Prostate gland (tissue), 2 donors: Measurements from ENCODE around the gene TXNL4B. TPM values are rescaled to one million over a fixed set of nuclear protein-coding genes. Genes with fewer than 3 reads are reported as not detected.

ENCODE experiments used
- DNase-seq: peaks from one replicate; pipeline ENCODE4 v3.0.0-alpha.2; 2019; ENCODE audit warnings: low spot score
- H3K27ac ChIP-seq, 2 donors: fragments of 200-600 bp; sonication (generic); 2 replicates each; pipeline ENCODE4 v1.5.1; 2017 to 2019
- H3K27me3 ChIP-seq: fragments of 200-600 bp; sonication (generic); replicated peaks from 2 replicates; pipeline ENCODE4 v1.5.1; 2019; ENCODE audit not compliant: insufficient read depth
- H3K36me3 ChIP-seq, 2 donors: fragments of 200-600 bp; sonication (generic); 1 replicate in 1 of 2; 2 replicates in 1 of 2; pipeline versions ENCODE4 v1.5.1 to v1.8.1; 2017 to 2019
- H3K4me1 ChIP-seq: fragments of 200-600 bp; sonication (generic); replicated peaks from 2 replicates; pipeline ENCODE4 v1.5.1; 2019
- H3K4me3 ChIP-seq, 2 donors: fragments of 200-600 bp; sonication (generic); 2 replicates each; pipeline ENCODE4 v1.5.1; 2017 to 2019
- H3K9me3 ChIP-seq: fragments of 200-600 bp; sonication (generic); 2 replicates; pipeline ENCODE4 v1.5.1; 2017
- CTCF ChIP-seq, 4 experiments: fragments of 200-600 bp in 2 of 4; fragments of 450-650 bp in 2 of 4; sonication (generic) in 2 of 4; IDR thresholded peaks; 1 replicate in 3 of 4; 2 replicates in 1 of 4; pipeline ENCODE4 v1.5.1; 2016 to 2019; ENCODE audit warnings: antibody characterized with exemption in 4 of 4, mild to moderate bottlenecking in 2 of 4, moderate library complexity in 2 of 4
- POLR2A ChIP-seq: fragments of 450-650 bp; IDR thresholded peaks from one replicate; pipeline ENCODE4 v1.6.1; 2016; ENCODE audit warnings: antibody characterized with exemption, mild to moderate bottlenecking
- POLR2AphosphoS5 ChIP-seq: sonication (generic); formaldehyde crosslinking; IDR thresholded peaks from one replicate; pipeline ENCODE4 v1.6.1; 2017; ENCODE audit warnings: antibody characterized with exemption
- WGBS: methylation state at CpG from one replicate; pipeline ENCODE4 v1.1.5; 2018; 5-methylcytosine and 5-hydroxymethylcytosine counted together
- intact Hi-C: fragments of 100-400 bp; cut with DNase I; formaldehyde crosslinking; loops from one replicate; pipeline ENCODE4 v1.14.2; 2022
- total RNA-seq, 2 donors: library from RNA; depleted of rRNA; stranded (reverse); fragments of >200 nt; gene quantifications; one replicate each; pipeline ENCODE4 v1.1.0, GENCODE V29; 2016

Gene TXNL4B
- 10 to 100 TPM; 14.1 to 36.2 TPM for total RNA-seq

- no peaks in the 10 kb centered on the region for H3K27me3 ChIP-seq
- intact Hi-C loops: loop anchor here (2.0 to 10.0 kb wide), 2 partner anchors 85 to 289 kb away; partner anchors contain the start of genes AP1G1 and DHODH
- TF ChIP-seq CTCF (IDR thresholded peaks at IDR 0.05): peak in 1 of 4 experiments; percentile 30
- TF ChIP-seq POLR2A: peak; percentile 81
- TF ChIP-seq POLR2AphosphoS5: peak; percentile 98
- peak within 1 kb of the TSS; percentile 83 for H3K27ac ChIP-seq
- peaks cover 8% of the 10 kb centered on the region for H3K4me1 ChIP-seq
- no peaks in the 10 kb centered on the region for H3K9me3 ChIP-seq
- H3K4me3 ChIP-seq: peak within 1 kb of the TSS; percentile 76 to 78
- peak; percentile 97 for DNase-seq
- H3K36me3 ChIP-seq: no peaks in the 10 kb centered on the region
- under 1% methylated on average over 40 of the region's 43 CpGs for WGBS
Observed at GRCh38 chr16:72093448-72094265, at the start of gene TXNL4B, which contains the start of gene DHX38. TSS of gene TXNL4B (minus strand) at chr16:72093620. CDS start at chr16:72090749, 2,871 bp downstream. TSS of gene DHX38 (plus strand) at chr16:72093847. CDS start at chr16:72096158, 2,311 bp downstream.

- 69% methylated on average over 1 of the region's 1 CpG for WGBS
- H3K36me3 ChIP-seq: no peaks in the 10 kb centered on the region
- intact Hi-C loops: no loop called here
Observed at GRCh38 chr16:72142476-72142875, 49.1 kb upstream of the TXNL4B start.

GRCh38 chr16:72139908-72140307, 46.5 kb upstream of the TXNL4B start:
- Histone ChIP-seq H3K4me1 (no peaks in the 10 kb centered on the region), H3K27me3 (no peaks in the 10 kb centered on the region), H3K4me3 (no peak overlapping the region), H3K27ac (no peak overlapping the region), H3K36me3 (no peaks in the 10 kb centered on the region), H3K9me3 (no peaks in the 10 kb centered on the region)
- 92% methylated on average over 2 of the region's 2 CpGs for WGBS
- no peak for DNase-seq
- intact Hi-C loops: no loop called here
- no peak for TF ChIP-seq POLR2AphosphoS5

More at GRCh38 chr16:72142476-72142875, 49.1 kb upstream of the TXNL4B start:
- TF ChIP-seq POLR2AphosphoS5: no peak
- TF ChIP-seq POLR2A: no peak
- no peak for TF ChIP-seq CTCF (IDR thresholded peaks at IDR 0.05)
- no peak overlapping the region for H3K27ac ChIP-seq
- no peaks in the 10 kb centered on the region for H3K4me1 ChIP-seq
- H3K4me3 ChIP-seq: no peak overlapping the region
- no peaks in the 10 kb centered on the region for H3K9me3 ChIP-seq
- no peak for DNase-seq
- H3K27me3 ChIP-seq: no peaks in the 10 kb centered on the region

- no peak overlapping the region for H3K4me3 ChIP-seq
- no peaks in the 10 kb centered on the region for H3K27me3 ChIP-seq
- DNase-seq: no peak
- no peaks in the 10 kb centered on the region for H3K9me3 ChIP-seq
- no peak overlapping the region for H3K27ac ChIP-seq
- no peaks in the 10 kb centered on the region for H3K36me3 ChIP-seq
- no peaks in the 10 kb centered on the region for H3K4me1 ChIP-seq
- TF ChIP-seq POLR2AphosphoS5: no peak
- TF ChIP-seq POLR2A: no peak
- TF ChIP-seq CTCF (IDR thresholded peaks at IDR 0.05): no peak
- intact Hi-C loops: no loop called here
- WGBS: 96% methylated on average over 4 of the region's 4 CpGs
Observed at GRCh38 chr16:72138064-72138572, 44.7 kb upstream of the TXNL4B start.

GRCh38 chr16:72137380-72138063, 44.1 kb upstream of the TXNL4B start:
- 83% methylated on average over 15 of the region's 15 CpGs for WGBS
- TF ChIP-seq POLR2AphosphoS5 (no peak), CTCF (IDR thresholded peaks at IDR 0.05) (no peak), POLR2A (no peak)
- H3K36me3 ChIP-seq: no peaks in the 10 kb centered on the region
- H3K4me3 ChIP-seq: no peak overlapping the region
- H3K4me1 ChIP-seq: no peaks in the 10 kb centered on the region
- DNase-seq: no peak
- intact Hi-C loops: no loop called here
- no peak overlapping the region for H3K27ac ChIP-seq
- no peaks in the 10 kb centered on the region for H3K27me3 ChIP-seq
- no peaks in the 10 kb centered on the region for H3K9me3 ChIP-seq
